GM12891 (cell line): ENCODE data around the gene GLOD4.

Source experiments
- POLR2A ChIP-seq: IDR thresholded peaks from 2 replicates; pipeline ENCODE4 v1.6.1; 2011; ENCODE audit warnings: low read depth, low read length, control low read depth
- POLR2AphosphoS5 ChIP-seq: IDR thresholded peaks from 2 replicates; pipeline ENCODE4 v1.6.1; 2011; ENCODE audit warnings: low read depth, low read length, control low read depth
- POU2F2 ChIP-seq: IDR thresholded peaks from 2 replicates; pipeline ENCODE4 v1.6.1; 2011; ENCODE audit warnings: low read depth, mild to moderate bottlenecking, control low read depth, low read length, moderate library complexity
- SPI1 ChIP-seq: IDR thresholded peaks from 2 replicates; pipeline ENCODE4 v1.6.1; 2011; ENCODE audit warnings: low read depth, low read length, control low read depth
- TAF1 ChIP-seq: IDR thresholded peaks from 2 replicates; pipeline ENCODE4 v1.6.1; 2011; ENCODE audit warnings: low read depth, low read length, control low read depth

DNA sequence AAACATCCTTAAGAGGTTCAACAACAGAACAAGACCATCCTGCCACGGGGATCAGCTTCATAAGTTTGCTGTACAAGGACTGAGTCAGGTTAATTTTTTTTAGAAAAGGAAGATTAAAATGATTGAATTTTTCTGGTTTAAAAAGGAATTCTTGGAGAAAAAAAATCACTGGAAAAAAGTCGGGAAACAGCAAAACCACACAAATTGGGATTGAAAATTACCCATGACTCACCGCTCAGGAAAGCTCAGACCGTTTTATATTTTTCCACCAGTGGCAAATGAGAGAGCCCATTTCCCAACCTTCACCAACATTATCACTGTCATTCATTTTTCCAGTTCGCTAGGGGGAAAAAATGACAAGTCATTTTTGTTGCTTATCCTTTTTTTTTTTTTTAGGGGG, 46.7 kb upstream of the GLOD4 start:
- TF ChIP-seq POLR2A (no peak), TAF1 (no peak), POLR2AphosphoS5 (no peak), SPI1 (no peak), POU2F2 (no peak)
